HEK293 (cell line): ENCODE data around the gene ANXA3.

Source experiments
- CTCF ChIA-PET: fragments of 350-600 bp; formaldehyde crosslinking; extraction: SDS; loops from one replicate; lab custom pipeline; 2021; ENCODE audit warnings: antibody characterized with exemption; lab: Yijun Ruan, JAX
- POLR2A ChIA-PET: fragments of 300-600 bp; formaldehyde crosslinking; extraction: SDS; loops from one replicate; lab custom pipeline; 2020; ENCODE audit warnings: antibody characterized with exemption, inconsistent platforms; lab: Yijun Ruan, JAX
- H3K27ac ChIP-seq: fragments of 200-500 bp; sonication (Bioruptor generic); 2 replicates; pipeline ENCODE4 v1.5.1; 2014; ENCODE audit warnings: low read depth, low read length, control low read depth, inconsistent platforms; ENCODE audit errors: extremely low read depth
- H3K36me3 ChIP-seq, 2 experiments: fragments of 200-500 bp in 1 of 2; sonication (Bioruptor generic) in 1 of 2; 1 replicate in 1 of 2; 2 replicates in 1 of 2; pipeline ENCODE4 v1.5.1; 2014 to 2017; ENCODE audit warnings: inconsistent platforms in 2 of 2, low read length in 2 of 2; ENCODE audit not compliant: control insufficient read depth in 2 of 2, insufficient read depth in 1 of 2
- H3K4me1 ChIP-seq: fragments of 200-500 bp; sonication (Bioruptor generic); 2 replicates; pipeline ENCODE4 v1.5.1; 2014; ENCODE audit warnings: mild to moderate bottlenecking, low read length, inconsistent platforms; ENCODE audit not compliant: control insufficient read depth, insufficient read depth
- H3K4me3 ChIP-seq: 2 replicates; pipeline ENCODE4 v1.5.1; 2011; ENCODE audit warnings: low read depth, mild to moderate bottlenecking, control low read depth, low read length, moderate library complexity
- H3K9me3 ChIP-seq: fragments of 200-500 bp; sonication (Bioruptor generic); 2 replicates; pipeline ENCODE4 v1.5.1; 2014; ENCODE audit warnings: low read depth, low read length, inconsistent platforms; ENCODE audit not compliant: control insufficient read depth, insufficient read depth
- ATF2 ChIP-seq: fragments of 450-650 bp; formaldehyde crosslinking; IDR thresholded peaks from 2 replicates; pipeline ENCODE4 v1.5.1; 2016; ENCODE audit warnings: missing biosample characterization, missing genetic modification characterization, low read depth
- IKZF3 ChIP-seq: fragments of 450-650 bp; IDR thresholded peaks from 2 replicates; pipeline ENCODE4 v1.5.0; 2018; ENCODE audit warnings: missing biosample characterization, mild to moderate bottlenecking, missing genetic modification characterization, moderate library complexity
- KLF8 ChIP-seq: fragments of 450-650 bp; formaldehyde crosslinking; IDR thresholded peaks from 2 replicates; pipeline ENCODE4 v1.5.1; 2016; ENCODE audit warnings: missing biosample characterization, missing genetic modification characterization
- ZBTB10 ChIP-seq: fragments of 450-650 bp; formaldehyde crosslinking; IDR thresholded peaks from 2 replicates; pipeline ENCODE4 v1.5.1; 2016; ENCODE audit warnings: missing biosample characterization, missing genetic modification characterization
- ZBTB48 ChIP-seq: fragments of 450-650 bp; formaldehyde crosslinking; IDR thresholded peaks from 2 replicates; pipeline ENCODE4 v1.5.1; 2016; ENCODE audit warnings: missing biosample characterization, missing genetic modification characterization
- ZNF155 ChIP-seq: fragments of 450-650 bp; formaldehyde crosslinking; IDR thresholded peaks from 2 replicates; pipeline ENCODE4 v1.5.1; 2016; ENCODE audit warnings: missing biosample characterization, missing genetic modification characterization
- ZNF157 ChIP-seq: fragments of 450-650 bp; formaldehyde crosslinking; IDR thresholded peaks from 2 replicates; pipeline ENCODE4 v1.5.1; 2016; ENCODE audit warnings: missing biosample characterization, missing genetic modification characterization
- ZNF223 ChIP-seq: fragments of 450-650 bp; formaldehyde crosslinking; IDR thresholded peaks from 2 replicates; pipeline ENCODE4 v1.5.1; 2016; ENCODE audit warnings: missing biosample characterization, missing genetic modification characterization
- ZNF248 ChIP-seq: fragments of 450-650 bp; formaldehyde crosslinking; IDR thresholded peaks from 2 replicates; pipeline ENCODE4 v1.5.1; 2017; ENCODE audit warnings: missing biosample characterization, missing genetic modification characterization
- ZNF302 ChIP-seq: fragments of 450-650 bp; formaldehyde crosslinking; IDR thresholded peaks from 2 replicates; pipeline ENCODE4 v1.5.1; 2016; ENCODE audit warnings: missing biosample characterization, missing genetic modification characterization, low read depth
- ZNF311 ChIP-seq: fragments of 450-650 bp; formaldehyde crosslinking; IDR thresholded peaks from 2 replicates; pipeline ENCODE4 v1.5.1; 2017; ENCODE audit warnings: missing biosample characterization, missing genetic modification characterization, borderline replicate concordance
- ZNF362 ChIP-seq: fragments of 450-650 bp; formaldehyde crosslinking; IDR thresholded peaks from 2 replicates; pipeline ENCODE4 v1.5.1; 2016; ENCODE audit warnings: missing biosample characterization, missing genetic modification characterization
- ZNF366 ChIP-seq: fragments of 450-650 bp; formaldehyde crosslinking; conservative IDR thresholded peaks from 2 replicates; pipeline ENCODE4 v1.5.1; 2016; ENCODE audit warnings: missing biosample characterization, missing genetic modification characterization
- ZNF394 ChIP-seq: fragments of 450-650 bp; formaldehyde crosslinking; IDR thresholded peaks from 2 replicates; pipeline ENCODE4 v1.5.1; 2016; ENCODE audit warnings: missing biosample characterization, missing genetic modification characterization, mild to moderate bottlenecking, moderate library complexity, borderline replicate concordance
- ZNF48 ChIP-seq: fragments of 450-650 bp; formaldehyde crosslinking; IDR thresholded peaks from 2 replicates; pipeline ENCODE4 v1.5.1; 2016; ENCODE audit warnings: missing biosample characterization, missing genetic modification characterization
- ZNF518A ChIP-seq: fragments of 450-650 bp; formaldehyde crosslinking; conservative IDR thresholded peaks from 2 replicates; pipeline ENCODE4 v1.5.1; 2016; ENCODE audit warnings: low read depth, missing biosample characterization, missing genetic modification characterization
- ZNF654 ChIP-seq: fragments of 450-650 bp; formaldehyde crosslinking; IDR thresholded peaks from 2 replicates; pipeline ENCODE4 v1.5.1; 2016; ENCODE audit warnings: low read depth, missing biosample characterization, missing genetic modification characterization
- ZNF768 ChIP-seq: fragments of 450-650 bp; formaldehyde crosslinking; IDR thresholded peaks from 2 replicates; pipeline ENCODE4 v1.5.1; 2018; ENCODE audit warnings: missing biosample characterization, mild to moderate bottlenecking, missing genetic modification characterization

Gene ANXA3

GRCh38 chr4:78611215-78611558, 59.6 kb downstream of the ANXA3 start:
- ChIA-PET POLR2A (interaction anchor here (1.5 kb wide), 1 partner anchor 165 kb away, joined by 3 read pairs; the partner anchor contains the start of gene BMP2K), CTCF (interaction anchor here (0.5 kb wide), 1 partner anchor 253 kb away, joined by 3 read pairs; no protein-coding TSS in a partner anchor)
- peaks cover 0 to 2% of the 10 kb centered on the region in 2 experiments; a peak in 1 of 3 replicates for H3K36me3 ChIP-seq
- no peaks in the 10 kb centered on the region for H3K4me1 ChIP-seq
- no peaks in the 10 kb centered on the region for H3K9me3 ChIP-seq
- TF ChIP-seq IKZF3, result no peak
- no peak for TF ChIP-seq ZNF518A (tag by site-specific recombination)
- no peak overlapping the region for H3K27ac ChIP-seq
- no peak overlapping the region for H3K4me3 ChIP-seq

- Histone ChIP-seq H3K4me1 (no peaks in the 10 kb centered on the region), H3K36me3 (no peaks in the 10 kb centered on the region), H3K9me3 (no peaks in the 10 kb centered on the region), H3K27ac (no peak overlapping the region), H3K4me3 (no peak overlapping the region)
- CTCF ChIA-PET, result interaction anchor here (0.7 to 1.7 kb wide), 5 partner anchors 9 to 254 kb away, joined by 3 to 6 read pairs (median 4); no protein-coding TSS in a partner anchor
- POLR2A ChIA-PET, result no interaction called here
- TF ChIP-seq ZNF394 (tag by site-specific recombination) (no peak), ZNF654 (tag by site-specific recombination) (peak; percentile 32), ZNF155 (tag by site-specific recombination) (no peak), ZNF302 (no peak)
Observed at GRCh38 chr4:78612398-78613178, 61.0 kb downstream of the ANXA3 start.

GRCh38 chr4:78613522-78614321, 62.2 kb downstream of the ANXA3 start:
- CTCF ChIA-PET, result interaction anchor here (0.7 to 1.9 kb wide), 6 partner anchors 10 to 253 kb away, joined by 3 to 6 read pairs (median 4); no protein-coding TSS in a partner anchor
- no peak for TF ChIP-seq ZBTB10 (tag by site-specific recombination)
- no peak for TF ChIP-seq ATF2 (tag by site-specific recombination)
- TF ChIP-seq ZNF157 (tag by site-specific recombination), result no peak
- no peak for TF ChIP-seq ZNF248 (tag by site-specific recombination)
- TF ChIP-seq ZNF362 (tag by site-specific recombination), result no peak
- TF ChIP-seq ZNF768 (tag by site-specific recombination), result no peak
- TF ChIP-seq KLF8 (tag by site-specific recombination), result no peak
- no peak for TF ChIP-seq ZNF223 (tag by site-specific recombination)
- no peak for TF ChIP-seq ZNF311 (tag by site-specific recombination)
- TF ChIP-seq ZNF366 (tag by site-specific recombination), result no peak
- no peak for TF ChIP-seq ZBTB48 (tag by site-specific recombination)
- no peak for TF ChIP-seq ZNF48 (tag by site-specific recombination)
- TF ChIP-seq, all 188 proteins: peak for 0
- H3K27ac ChIP-seq, result no peak overlapping the region
- no peaks in the 10 kb centered on the region for H3K4me1 ChIP-seq
- POLR2A ChIA-PET, result no interaction called here
- H3K9me3 ChIP-seq, result no peaks in the 10 kb centered on the region
- no peak overlapping the region for H3K4me3 ChIP-seq
- H3K36me3 ChIP-seq, result no peaks in the 10 kb centered on the region
